Heart left ventricle (tissue), 13 donors: Measurements from ENCODE around the gene FKBP7.

Source experiments
- CTCF ChIP-seq, 12 donors: fragments of 200-600 bp; sonication (generic) in 4 of 12; IDR thresholded peaks; one replicate each; pipeline versions ENCODE4 v1.5.0 to v1.8.0; 2018 to 2022; ENCODE audit warnings: antibody characterized with exemption in 12 of 12, mild to moderate bottlenecking in 5 of 12
- POLR2A ChIP-seq, 2 donors: fragments of 450-650 bp; IDR thresholded peaks; one replicate each; pipeline ENCODE4 v1.6.1; 2017; ENCODE audit warnings: antibody characterized with exemption in 2 of 2, mild to moderate bottlenecking in 2 of 2, moderate library complexity in 2 of 2
- donor health status: ischemic (EF 13 %, LVEDD 7.1; RV severe dilation, severe dysfunction).
- donor health status: DM: no; HTN: yes; CAD: no.
- donor health status: DM: no; HTN: no; CAD: no.
- donor health status: ischemic (EF 25% LVEDD 6.9; RV normal size, moderate dysfunction).
- donor health status: ischemic (EF 25% LVEDD 5.7; RV mildly dilated, moderate dysfunction).
- donor health status: ischemic (EF 35%, LVEDD 5.7; RV mildly dilated, moderate dysfunction).
- donor health status: nonischemic (EF 11% LVEDD 7.7; RV severe dilation, severe dysfunction).
- donor health status: DM: yes; HTN: yes; CAD: no.
- donor health status: PGD.
- donor health status: ischemic (EF 29% LVEDD 5.4; RV normal size, mild dysfunction).
- donor health status: nonischemic (EF 23%, LVEDD 6.1; RV moderate dilation, normal function).

GRCh38 chr2:178436662-178437061, 41.7 kb downstream of the FKBP7 start:
- no peak for TF ChIP-seq CTCF (IDR thresholded peaks at IDR 0.05)
- no peak for TF ChIP-seq POLR2A (IDR thresholded peaks at IDR 0.05)
